Keratinocyte (primary cell): ENCODE data around the gene YJU2.

Experiments used
- CTCF ChIP-seq, 3 experiments: IDR thresholded peaks in 1 of 3; conservative IDR thresholded peaks in 1 of 3; optimal IDR thresholded peaks in 1 of 3; 2 replicates in 2 of 3; 3 replicates in 1 of 3; pipeline versions ENCODE3 to v1.5.1; 2011; ENCODE audit warnings: low read length in 3 of 3, mild to moderate bottlenecking in 3 of 3, moderate library complexity in 2 of 3, control low read depth in 1 of 3, inconsistent platforms in 1 of 3; ENCODE audit not compliant: insufficient read depth in 2 of 3; ENCODE audit errors: extremely low read depth in 1 of 3
- EZH2 ChIP-seq: IDR thresholded peaks from one replicate; pipeline ENCODE4 v1.6.1; 2012; ENCODE audit warnings: inconsistent platforms, mild to moderate bottlenecking, low read length, moderate library complexity

GRCh38 chr19:4295972-4296771 is 49.3 kb downstream of the YJU2 start:
- no peak for TF ChIP-seq CTCF (optimal IDR thresholded peaks at IDR 0.05 in 1 of 3, IDR thresholded peaks at IDR 0.05 in 1 of 3, conservative IDR thresholded peaks at IDR 0.05 in 1 of 3; ENCODE audit: extremely low read depth in 1 of 3, insufficient read depth in 2 of 3, low read length in 3 of 3)
- TF ChIP-seq EZH2 = no peak
